GM19193 (cell line): ENCODE results near the gene SPATA33.

Experiments used
- POLR2A ChIP-seq: IDR thresholded peaks from 4 replicates; pipeline ENCODE4 v1.6.1; 2011; ENCODE audit not compliant: insufficient read depth, insufficient read length; ENCODE audit errors: extremely low read depth

The SPATA33 gene

DNA sequence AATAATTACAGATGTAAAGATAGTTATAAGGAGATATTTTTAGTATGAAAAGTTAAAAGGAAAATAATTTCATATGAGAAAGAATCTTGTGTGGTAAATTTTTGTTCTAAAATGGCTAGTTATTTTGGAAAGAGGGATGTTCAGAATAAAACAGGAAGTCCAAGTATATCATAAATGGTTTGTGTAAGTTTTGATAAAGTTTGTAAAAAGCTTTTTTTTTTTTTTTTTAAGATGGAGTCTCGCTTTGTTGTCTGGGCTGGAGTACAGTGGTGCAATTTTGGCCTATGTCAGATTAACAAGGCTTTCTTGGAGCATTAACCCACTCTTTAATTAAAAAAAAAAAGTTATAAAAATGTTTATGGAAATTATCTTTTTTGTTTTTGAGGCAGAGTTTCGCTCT is 20.6 kb downstream of the SPATA33 start:
- no peak for TF ChIP-seq POLR2A

DNA sequence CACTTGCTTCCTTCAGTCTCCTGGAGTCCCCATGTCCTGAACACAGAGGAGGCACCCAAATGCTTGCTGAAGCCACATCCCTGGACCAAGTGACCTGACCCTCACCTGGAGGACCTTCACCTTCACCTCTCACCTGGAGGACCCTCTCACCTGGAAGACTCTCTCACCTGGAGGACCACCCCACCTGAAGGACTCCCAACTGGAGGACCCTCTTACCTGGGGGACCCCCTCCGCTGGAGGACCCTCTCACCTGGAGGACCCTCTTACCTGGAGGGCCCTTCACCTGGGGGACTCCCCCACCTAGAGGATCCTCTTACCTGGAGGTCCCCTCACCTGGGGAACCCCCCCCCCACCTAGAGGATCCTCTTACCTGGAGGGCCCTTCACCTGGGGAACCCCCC is 28.3 kb downstream of the SPATA33 start:
- TF ChIP-seq POLR2A = no peak

DNA sequence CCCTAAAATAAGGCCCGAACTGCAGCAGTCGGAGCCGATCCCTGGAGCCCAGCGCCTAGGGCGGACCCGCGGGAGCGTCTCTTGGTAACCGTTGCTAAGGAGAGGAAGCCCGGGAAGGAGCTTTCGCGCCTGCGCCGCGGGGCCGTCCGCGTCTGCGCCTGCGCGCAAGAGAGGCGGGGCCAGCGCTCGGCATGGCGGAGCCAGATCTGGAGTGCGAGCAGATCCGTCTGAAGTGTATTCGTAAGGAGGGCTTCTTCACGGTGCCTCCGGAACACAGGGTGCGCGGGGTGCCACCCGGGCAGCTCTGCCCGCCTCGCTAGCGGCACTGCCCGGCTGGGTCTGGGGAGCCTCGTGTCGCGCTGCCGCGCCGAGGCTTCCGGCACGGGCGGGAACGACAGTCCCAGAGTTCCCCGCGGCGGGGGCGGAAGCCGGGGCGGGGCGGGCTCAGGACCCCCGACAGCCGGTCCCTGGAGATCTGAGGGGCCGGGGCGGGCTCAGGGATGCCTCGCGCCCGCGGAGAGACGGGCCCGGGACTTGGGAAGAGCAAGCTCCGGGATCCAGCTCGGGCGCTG is 29.0 kb downstream of the SPATA33 start, which contains the start of gene CDK10:
TSS of gene CDK10 (plus strand) at position 170 of the 572 bp plus-strand sequence. CDS start at position 192, 22 bp downstream.
- peak; percentile 95 for TF ChIP-seq POLR2A

DNA sequence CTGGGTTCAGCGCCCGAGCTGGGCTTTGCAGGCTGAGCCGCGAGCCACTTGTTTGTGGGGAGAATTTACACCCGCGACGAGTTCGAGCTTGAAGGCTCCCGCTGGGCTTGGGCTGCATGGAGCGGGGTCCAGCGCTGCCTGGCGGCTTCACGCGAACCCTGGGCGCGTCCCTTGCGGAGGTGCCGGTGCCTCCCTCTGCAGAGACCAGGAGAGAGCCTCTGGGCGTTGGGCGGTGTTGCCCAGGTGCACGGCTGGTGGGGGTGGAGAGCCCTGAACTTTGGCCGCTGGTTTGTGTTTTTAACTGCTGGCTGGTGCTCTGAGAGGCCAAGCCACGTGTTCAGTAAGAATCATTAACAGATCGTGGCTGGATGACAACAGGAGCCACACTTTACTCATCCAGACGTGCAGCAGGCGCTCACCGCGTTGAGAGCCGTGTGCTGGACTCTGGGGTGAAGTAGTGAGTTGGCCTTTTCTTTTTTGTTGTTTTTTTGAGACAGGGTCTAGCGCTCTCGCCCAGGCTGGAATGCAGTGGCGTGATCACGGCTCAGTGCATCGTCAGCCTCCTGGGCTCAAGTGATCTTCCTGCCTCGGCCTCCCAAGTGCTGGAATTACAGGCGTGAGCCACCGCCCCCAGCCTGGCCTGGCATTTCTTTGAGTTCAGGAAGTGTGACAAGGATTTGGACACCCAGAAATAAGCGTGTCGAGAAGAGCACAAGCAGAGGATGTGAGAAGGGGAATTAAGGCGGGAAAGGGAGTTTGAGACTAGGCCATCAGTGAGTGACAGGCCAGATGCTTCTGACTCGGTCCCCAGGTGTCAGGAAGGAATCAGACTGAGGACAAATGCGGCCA is 29.7 kb downstream of the SPATA33 start:
- TF ChIP-seq POLR2A = no peak

DNA sequence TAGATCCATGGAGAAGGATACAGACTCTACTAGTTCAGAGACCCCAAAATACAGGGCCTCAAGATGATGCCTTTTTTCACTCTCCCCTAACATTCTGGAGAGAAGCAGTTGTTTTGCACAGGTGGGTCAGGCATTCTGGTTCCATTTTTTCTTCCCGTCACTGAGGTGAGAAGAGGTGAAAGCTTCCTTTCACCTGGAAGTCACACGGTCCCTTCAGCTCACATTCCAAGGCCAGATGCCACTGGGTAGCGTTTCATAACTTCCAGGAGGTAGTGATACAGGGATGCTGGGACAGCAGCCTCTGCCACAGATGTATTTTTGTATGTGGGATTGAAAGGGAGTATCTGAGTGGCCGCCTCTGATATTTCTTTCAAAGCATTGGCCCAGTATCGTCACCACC is 30.8 kb downstream of the SPATA33 start:
- no peak for TF ChIP-seq POLR2A

DNA sequence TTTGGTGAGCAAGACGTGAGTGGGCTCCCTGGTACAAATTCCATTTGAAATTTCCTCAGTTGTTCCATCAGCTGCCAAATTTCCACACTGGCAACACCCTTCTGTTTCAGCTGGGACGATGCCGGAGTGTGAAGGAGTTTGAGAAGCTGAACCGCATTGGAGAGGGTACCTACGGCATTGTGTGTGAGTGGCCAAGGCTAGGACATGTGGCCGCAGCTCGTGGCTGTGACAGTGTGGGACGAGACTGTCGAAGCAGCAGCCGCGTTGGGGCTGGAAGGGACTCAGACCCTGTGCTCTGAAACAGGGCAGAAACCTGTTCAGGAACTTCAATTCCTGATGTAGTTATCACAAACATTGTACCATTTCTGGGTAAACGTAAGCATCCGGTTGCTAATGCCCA is 31.5 kb downstream of the SPATA33 start:
- TF ChIP-seq POLR2A = no peak

DNA sequence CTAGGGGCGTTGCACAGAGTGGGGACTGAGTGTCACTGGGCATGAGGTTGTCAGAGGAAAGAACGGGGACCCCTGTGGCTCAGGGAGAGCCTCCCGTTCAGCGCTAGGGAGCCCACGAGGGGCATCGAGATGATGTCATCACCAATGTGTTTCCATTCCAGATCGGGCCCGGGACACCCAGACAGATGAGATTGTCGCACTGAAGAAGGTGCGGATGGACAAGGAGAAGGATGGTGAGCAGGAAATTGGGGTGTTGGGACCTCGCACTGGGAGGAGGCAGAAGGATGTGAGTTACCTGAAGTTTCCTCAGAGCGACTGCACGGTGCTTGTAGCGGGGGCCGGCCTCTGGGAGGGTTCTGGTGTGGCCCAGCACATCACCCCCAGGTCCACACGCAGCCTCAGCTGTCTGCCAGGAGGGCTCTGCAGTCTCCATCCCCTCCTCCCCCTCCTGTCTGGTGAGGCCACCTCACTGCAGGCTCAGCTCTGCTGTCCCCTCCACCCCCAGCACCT is 32.8 kb downstream of the SPATA33 start:
- no peak for TF ChIP-seq POLR2A

DNA sequence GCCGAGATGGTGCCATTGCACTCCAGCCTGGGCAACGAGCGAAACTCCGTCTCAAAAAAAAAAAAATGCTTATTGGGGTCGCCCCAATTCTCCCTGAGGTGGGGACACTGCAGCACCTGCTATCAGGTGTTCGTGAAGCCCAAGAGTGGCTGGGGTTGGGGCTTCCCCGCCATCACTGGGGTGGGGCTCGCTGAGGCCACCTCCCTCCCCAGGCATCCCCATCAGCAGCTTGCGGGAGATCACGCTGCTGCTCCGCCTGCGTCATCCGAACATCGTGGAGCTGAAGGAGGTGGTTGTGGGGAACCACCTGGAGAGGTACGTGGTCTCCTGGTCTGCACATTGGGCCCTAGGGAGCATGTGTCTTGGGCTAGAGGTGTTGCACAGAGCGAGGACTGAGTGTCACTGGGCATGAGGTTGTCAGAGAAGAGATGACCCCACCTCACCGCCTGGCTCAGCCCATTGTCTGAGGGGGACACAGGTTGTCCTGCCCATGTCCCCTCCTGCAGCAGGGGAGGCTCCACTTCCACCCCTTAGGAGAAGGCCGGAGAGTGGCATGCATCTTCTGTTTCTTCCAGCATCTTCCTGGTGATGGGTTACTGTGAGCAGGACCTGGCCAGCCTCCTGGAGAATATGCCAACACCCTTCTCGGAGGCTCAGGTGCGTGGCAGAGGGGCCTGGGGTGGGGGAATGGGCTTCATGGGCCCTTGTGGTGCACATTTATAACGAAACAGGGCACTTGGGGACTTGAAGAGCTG is 33.8 kb downstream of the SPATA33 start:
- TF ChIP-seq POLR2A = no peak

DNA sequence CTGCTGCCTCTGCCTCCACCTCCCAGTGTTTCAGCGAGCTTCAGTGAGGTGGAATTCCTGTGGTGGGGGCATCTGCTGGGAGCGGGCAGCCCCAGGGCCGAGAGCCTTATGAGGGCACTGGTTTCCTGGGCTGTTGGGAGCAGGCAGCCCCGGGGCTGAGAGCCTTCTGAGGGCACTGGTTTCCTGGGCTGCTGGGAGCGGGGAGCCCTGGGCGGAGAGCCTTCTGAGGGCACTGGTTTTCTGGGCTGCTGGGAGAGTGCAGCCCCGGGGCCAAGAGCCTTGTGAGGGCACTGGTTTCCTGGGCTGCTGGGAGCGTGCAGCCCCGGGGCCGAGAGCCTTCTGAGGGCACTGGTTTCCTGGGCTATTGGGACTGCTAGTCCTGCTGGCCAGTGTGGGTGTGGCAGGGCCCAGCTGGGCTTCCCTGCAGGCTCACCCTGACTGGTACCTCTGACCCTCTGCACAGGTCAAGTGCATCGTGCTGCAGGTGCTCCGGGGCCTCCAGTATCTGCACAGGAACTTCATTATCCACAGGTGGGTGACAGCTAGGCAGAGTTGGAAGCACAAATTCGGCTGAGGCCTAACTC is 34.4 kb downstream of the SPATA33 start:
- no peak for TF ChIP-seq POLR2A

DNA sequence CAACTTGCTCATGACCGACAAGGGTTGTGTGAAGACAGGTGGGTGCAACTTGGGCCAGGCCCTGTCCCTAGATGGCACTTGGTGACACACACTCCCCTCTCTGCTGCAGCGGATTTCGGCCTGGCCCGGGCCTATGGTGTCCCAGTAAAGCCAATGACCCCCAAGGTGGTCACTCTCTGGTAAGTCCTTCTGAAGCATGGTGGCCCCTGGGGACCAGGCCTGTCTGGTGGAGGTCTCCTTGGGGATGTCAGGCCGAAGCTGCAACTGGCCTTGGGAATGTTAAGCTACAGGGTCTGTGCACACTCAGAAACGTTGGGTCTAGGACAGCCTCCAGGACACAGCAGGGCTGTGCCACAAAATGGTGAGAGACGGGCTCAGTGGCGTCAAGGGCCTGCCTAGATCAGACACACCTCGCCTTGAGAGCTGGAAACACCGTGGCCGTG is 35.7 kb downstream of the SPATA33 start:
- no peak for TF ChIP-seq POLR2A

DNA sequence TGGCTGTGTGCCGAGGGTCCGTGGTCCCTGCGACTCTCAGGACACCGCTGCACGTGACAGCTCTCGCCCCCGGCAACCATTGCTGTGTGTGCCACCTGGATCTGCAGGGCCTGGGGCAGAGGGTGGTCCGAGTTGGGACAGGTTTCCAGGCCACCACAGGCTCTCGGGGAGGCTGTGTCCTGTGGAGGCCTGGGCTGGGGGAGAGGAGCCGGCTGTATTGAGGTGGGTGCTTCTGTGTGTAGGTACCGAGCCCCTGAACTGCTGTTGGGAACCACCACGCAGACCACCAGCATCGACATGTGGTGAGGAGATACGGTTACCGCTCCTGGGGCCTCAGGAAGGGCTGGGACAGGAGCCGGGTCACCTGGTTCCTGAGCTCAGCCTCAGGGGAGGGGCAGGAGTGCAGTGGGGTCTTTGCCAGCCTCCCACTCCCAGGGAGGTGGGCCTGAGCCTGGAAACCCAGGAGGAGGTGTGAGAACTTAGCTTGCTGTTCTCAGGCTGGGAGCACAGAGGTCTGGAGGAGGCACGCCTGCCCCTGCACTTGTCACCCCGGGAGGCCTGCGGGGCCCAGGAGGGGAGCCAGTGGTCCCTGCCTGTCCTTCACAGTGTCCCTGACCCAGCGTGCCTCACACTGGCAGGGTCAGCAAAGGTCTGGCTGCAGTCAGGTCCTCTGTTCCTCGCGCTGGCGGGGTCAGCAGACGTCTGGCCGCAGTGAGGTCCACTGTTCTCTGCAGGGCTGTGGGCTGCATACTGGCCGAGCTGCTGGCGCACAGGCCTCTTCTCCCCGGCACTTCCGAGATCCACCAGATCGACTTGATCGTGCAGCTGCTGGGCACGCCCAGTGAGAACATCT is 36.5 kb downstream of the SPATA33 start:
- no peak for TF ChIP-seq POLR2A

DNA sequence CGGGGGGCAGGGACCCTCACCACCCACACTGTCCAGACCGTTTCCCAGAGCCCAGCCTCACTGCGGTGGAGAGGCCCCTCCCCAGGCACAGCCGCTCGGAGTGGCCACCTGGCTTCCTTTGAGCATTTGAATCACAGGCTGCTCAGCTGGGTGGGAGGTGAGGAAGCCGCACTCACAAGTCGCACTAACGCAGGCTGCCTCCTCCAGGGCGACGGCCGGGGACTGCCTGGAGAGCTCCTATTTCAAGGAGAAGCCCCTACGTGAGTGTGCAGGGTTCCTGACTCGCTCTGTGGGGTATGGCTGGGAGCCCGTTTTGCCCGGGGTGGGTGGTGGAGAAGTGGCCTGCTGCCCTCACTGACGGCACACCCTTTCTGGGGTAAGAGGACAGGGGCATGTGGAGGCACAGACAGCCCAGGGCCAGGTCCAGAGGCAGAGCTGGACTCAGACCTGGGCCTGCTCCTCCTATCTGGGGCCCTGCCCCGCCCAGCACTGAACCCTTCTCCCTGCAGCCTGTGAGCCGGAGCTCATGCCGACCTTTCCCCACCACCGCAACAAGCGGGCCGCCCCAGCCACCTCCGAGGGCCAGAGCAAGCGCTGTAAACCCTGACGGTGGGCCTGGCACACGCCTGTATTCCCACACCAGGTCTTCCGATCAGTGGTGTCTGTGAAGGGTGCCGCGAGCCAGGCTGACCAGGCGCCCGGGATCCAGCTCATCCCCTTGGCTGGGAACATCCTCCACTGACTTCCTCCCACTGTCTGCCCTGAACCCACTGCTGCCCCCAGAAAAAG is 37.6 kb downstream of the SPATA33 start:
- no peak for TF ChIP-seq POLR2A
